Osteocyte (in vitro differentiated cells): ENCODE results near the gene AARSD1. TPM values are rescaled to one million over a fixed set of nuclear protein-coding genes. Genes with fewer than 3 reads are reported as not detected.

Experiments
- DNase-seq: peaks from one replicate; pipeline ENCODE4 v3.0.0; 2021; ENCODE audit warnings: mixed read lengths; ENCODE audit not compliant: unreplicated experiment; ENCODE audit errors: extremely low spot score
- H3K27ac Mint-ChIP-seq: one replicate; pipeline ENCODE4 v1.8.0; 2021; ENCODE audit warnings: mild to moderate bottlenecking, mixed read lengths; ENCODE audit not compliant: unreplicated experiment
- H3K27me3 Mint-ChIP-seq: one replicate; pipeline ENCODE4 v1.8.0; 2021; ENCODE audit warnings: mixed read lengths; ENCODE audit not compliant: unreplicated experiment
- H3K36me3 Mint-ChIP-seq: one replicate; pipeline ENCODE4 v1.8.0; 2021; ENCODE audit warnings: mixed read lengths; ENCODE audit not compliant: unreplicated experiment
- H3K4me1 Mint-ChIP-seq: one replicate; pipeline ENCODE4 v1.8.0; 2021; ENCODE audit warnings: mixed read lengths; ENCODE audit not compliant: unreplicated experiment
- H3K4me3 Mint-ChIP-seq: one replicate; pipeline ENCODE4 v1.8.0; 2021; ENCODE audit warnings: mild to moderate bottlenecking, moderate library complexity, mixed read lengths; ENCODE audit not compliant: unreplicated experiment
- H3K9me3 Mint-ChIP-seq: one replicate; pipeline ENCODE4 v1.8.0; 2021; ENCODE audit warnings: mixed read lengths; ENCODE audit not compliant: unreplicated experiment
- CTCF ChIP-seq: fragments of 200-600 bp; sonication (generic); IDR thresholded peaks from 2 replicates; pipeline ENCODE4 v1.5.0; 2021; ENCODE audit warnings: antibody characterized with exemption, mild to moderate bottlenecking, moderate library complexity
- total RNA-seq: library from RNA; stranded (reverse); gene quantifications from 2 replicates; pipeline ENCODE4 v1.2.1, GENCODE V29; 2021

Gene AARSD1
- total RNA-seq, 1 donor from 2014 or later: 50.6 TPM

- Mint-ChIP-seq H3K27me3 (no peaks in the 10 kb centered on the region), H3K36me3 (peaks cover 40% of the 10 kb centered on the region), H3K4me3 (no peak overlapping the region), H3K9me3 (no peaks in the 10 kb centered on the region), H3K4me1 (peaks cover 18% of the 10 kb centered on the region), H3K27ac (peak overlapping the region; percentile 57)
- TF ChIP-seq CTCF: no peak
- no peak for DNase-seq
Measured at GRCh38 chr17:42989141-42989540, 24.9 kb upstream of the AARSD1 start.

- H3K4me3 Mint-ChIP-seq: no peak overlapping the region
- DNase-seq: no peak
- no peaks in the 10 kb centered on the region for H3K9me3 Mint-ChIP-seq
- H3K36me3 Mint-ChIP-seq: peaks cover 31% of the 10 kb centered on the region
- peaks cover 28% of the 10 kb centered on the region for H3K4me1 Mint-ChIP-seq
- no peaks in the 10 kb centered on the region for H3K27me3 Mint-ChIP-seq
- no peak for TF ChIP-seq CTCF
- no peak overlapping the region for H3K27ac Mint-ChIP-seq
Measured at GRCh38 chr17:42985225-42985624, 21.0 kb upstream of the AARSD1 start.

GRCh38 chr17:42982266-42982665, 18.0 kb upstream of the AARSD1 start:
- Mint-ChIP-seq H3K4me3 (peak overlapping the region; percentile 99), H3K36me3 (peaks cover 12% of the 10 kb centered on the region), H3K4me1 (peaks cover 27% of the 10 kb centered on the region), H3K27me3 (no peaks in the 10 kb centered on the region), H3K27ac (no peak overlapping the region), H3K9me3 (no peaks in the 10 kb centered on the region)
- DNase-seq: no peak
- no peak for TF ChIP-seq CTCF

GRCh38 chr17:42980766-42981397, 16.6 kb upstream of the AARSD1 start:
- Mint-ChIP-seq H3K27ac (peak overlapping the region; percentile 84), H3K36me3 (peaks cover 10% of the 10 kb centered on the region), H3K4me1 (peaks cover 32% of the 10 kb centered on the region), H3K4me3 (peak overlapping the region; percentile 99), H3K27me3 (no peaks in the 10 kb centered on the region), H3K9me3 (no peaks in the 10 kb centered on the region)
- TF ChIP-seq CTCF: no peak
- no peak for DNase-seq

- H3K4me3 Mint-ChIP-seq: peak within 1 kb of the TSS; percentile 99
- peaks cover 32% of the 10 kb centered on the region for H3K4me1 Mint-ChIP-seq
- H3K27me3 Mint-ChIP-seq: no peaks in the 10 kb centered on the region
- TF ChIP-seq CTCF: no peak
- peak; percentile 96 for DNase-seq
- H3K9me3 Mint-ChIP-seq: no peaks in the 10 kb centered on the region
- H3K36me3 Mint-ChIP-seq: peaks cover 5% of the 10 kb centered on the region
- peak within 1 kb of the TSS; percentile 89 for H3K27ac Mint-ChIP-seq
Measured at GRCh38 chr17:42980274-42980765, 16.1 kb upstream of the AARSD1 start, which contains the start of gene RUNDC1. Gene RUNDC1 (plus strand): TSS chr17:42980565. CDS start chr17:42980577, 12 bp downstream.
